ENCODE data around the gene TMED10. TPM values are rescaled to one million over a fixed set of nuclear protein-coding genes. Genes with fewer than 3 reads are reported as not detected.

Gene TMED10
- polyA plus RNA-seq, 1 of the 3 experiments (the other 2 are of a cell fraction), result 168 TPM

- no peak for TF ChIP-seq EZH2phosphoT487 (IDR thresholded peaks at IDR 0.05; ENCODE audit: borderline replicate concordance, low read depth)
- TF ChIP-seq CHD2 (IDR thresholded peaks at IDR 0.05; ENCODE audit: low read length, partially characterized antibody), result no peak
Observed at GRCh38 chr14:75215520-75215919, 39.1 kb upstream of the TMED10 start (continued).

- ChIA-PET POLR2A (no interaction called here), CTCF (interaction anchor here (1.0 kb wide), 1 partner anchor 88 kb away, joined by 3 read pairs; no protein-coding TSS in a partner anchor)
- Histone ChIP-seq H3K4me1 (ENCODE audit: control insufficient read depth in 1 of 2, insufficient read depth in 2 of 2, low read depth in 1 of 2, low read length in 1 of 2) (no peaks in the 10 kb centered on the region), H3K27ac (ENCODE audit: low read depth in 2 of 2, low read length in 1 of 2) (no peak overlapping the region), H3K79me2 (ENCODE audit: insufficient read depth) (no peaks in the 10 kb centered on the region), H3F3A (replicated peaks; ENCODE audit: insufficient read depth) (no peaks in the 10 kb centered on the region), H3K9ac (no peak overlapping the region), H3K9me2 (no peaks in the 10 kb centered on the region), H4K20me1 (ENCODE audit: insufficient read depth) (no peaks in the 10 kb centered on the region), H3K4me2 (no peak overlapping the region), H3K9me3 (no peaks in the 10 kb centered on the region), H3K27me3 (ENCODE audit: insufficient read depth) (no peaks in the 10 kb centered on the region), H2AFZ (ENCODE audit: low read depth) (no peak overlapping the region), H3K4me3 (ENCODE audit: low read depth in 2 of 2, low read length in 1 of 2) (no peak overlapping the region), H3K36me3 (replicated peaks in 1 of 2; ENCODE audit: control insufficient read depth in 1 of 2, insufficient read depth in 2 of 2, low read length in 1 of 2) (no peaks in the 10 kb centered on the region)
- TF ChIP-seq EZH2phosphoT487 (IDR thresholded peaks at IDR 0.05; ENCODE audit: borderline replicate concordance, low read depth), result no peak
- 89% methylated on average over 5 of the region's 5 CpGs for WGBS (ENCODE audit: low lambda C conversion rate)
- DNase-seq, result no peak
Observed at GRCh38 chr14:75214558-75214957, 38.1 kb upstream of the TMED10 start.

- no peaks in the 10 kb centered on the region for H3K9me2 ChIP-seq
- ChIA-PET POLR2A (no interaction called here), CTCF (no interaction called here)
- H3K27ac ChIP-seq (ENCODE audit: low read depth in 2 of 2, low read length in 1 of 2), result no peak overlapping the region
- H3K4me1 ChIP-seq (ENCODE audit: control insufficient read depth in 1 of 2, insufficient read depth in 2 of 2, low read depth in 1 of 2, low read length in 1 of 2), result no peaks in the 10 kb centered on the region
- H3K36me3 ChIP-seq (replicated peaks in 1 of 2; ENCODE audit: control insufficient read depth in 1 of 2, insufficient read depth in 2 of 2, low read length in 1 of 2), result no peaks in the 10 kb centered on the region
- H3K79me2 ChIP-seq (ENCODE audit: insufficient read depth), result no peaks in the 10 kb centered on the region
- TF ChIP-seq ZBTB33 (IDR thresholded peaks at IDR 0.05; ENCODE audit: borderline replicate concordance, low read depth) (no peak), CHD2 (IDR thresholded peaks at IDR 0.05; ENCODE audit: low read length, partially characterized antibody) (no peak), TCF12 (IDR thresholded peaks at IDR 0.05) (no peak), GATA2 (CRISPR knock-in tag; IDR thresholded peaks at IDR 0.05) (no peak), PBX3 (IDR thresholded peaks at IDR 0.05) (no peak), ELF1 (IDR thresholded peaks at IDR 0.05) (no peak)
- no peak overlapping the region for H3K4me2 ChIP-seq
- H3K27me3 ChIP-seq (ENCODE audit: insufficient read depth), result no peaks in the 10 kb centered on the region
- no peak overlapping the region for H3K4me3 ChIP-seq (ENCODE audit: low read depth in 2 of 2, low read length in 1 of 2)
- no peaks in the 10 kb centered on the region for H4K20me1 ChIP-seq (ENCODE audit: insufficient read depth)
- no peak overlapping the region; the same call in 1 of the 2 replicates for H2AFZ ChIP-seq (ENCODE audit: low read depth)
- no peak overlapping the region for H3K9ac ChIP-seq
- no peaks in the 10 kb centered on the region for H3F3A ChIP-seq (replicated peaks; ENCODE audit: insufficient read depth)
- no peaks in the 10 kb centered on the region for H3K9me3 ChIP-seq
- WGBS (ENCODE audit: low lambda C conversion rate), result 43% methylated on average over 4 of the region's 4 CpGs
- DNase-seq, result no peak
Observed at GRCh38 chr14:75213172-75213571, 36.8 kb upstream of the TMED10 start.
